SK-N-SH (cell line): ENCODE measurements around the gene CIB4. TPM values are rescaled to one million over a fixed set of nuclear protein-coding genes. Genes with fewer than 3 reads are reported as not detected.

Experiments
- CTCF ChIA-PET: fragments of 300-600, 350-600 bp; formaldehyde crosslinking; extraction: SDS; loops from one replicate; lab custom pipeline; 2021; lab: Yijun Ruan, JAX
- POLR2A ChIA-PET: fragments of 350-600 bp; sonication (Branson Sonifier 250); formaldehyde crosslinking; extraction: SDS; loops from one replicate; lab custom pipeline; 2020; ENCODE audit warnings: antibody characterized with exemption, inconsistent platforms; lab: Yijun Ruan, JAX
- DNase-seq: peaks from one replicate; pipeline ENCODE4 v3.0.0; 2012
- H2AFZ ChIP-seq: fragments of 200-600 bp; sonication (generic); 2 replicates; pipeline ENCODE4 v1.8.1; 2016; ENCODE audit warnings: antibody characterized with exemption, mild to moderate bottlenecking, low read depth
- H3F3A ChIP-seq: fragments of 200-600 bp; sonication (generic); replicated peaks from 2 replicates; pipeline ENCODE3; 2016; ENCODE audit warnings: antibody characterized with exemption, mild to moderate bottlenecking; ENCODE audit not compliant: insufficient read depth
- H3K27ac ChIP-seq, 2 experiments: fragments of 200-500 bp in 1 of 2; fragments of 200-600 bp in 1 of 2; sonication (Bioruptor generic) in 1 of 2; sonication (generic), shearing (Covaris generic) in 1 of 2; 2 replicates each; pipeline versions ENCODE4 v1.5.1 to v1.6.1; 2014 to 2016; ENCODE audit warnings: low read depth in 2 of 2, inconsistent platforms in 1 of 2, low read length in 1 of 2, mild to moderate bottlenecking in 1 of 2, mixed read lengths in 1 of 2
- H3K27me3 ChIP-seq: fragments of 200-600 bp; sonication (generic), shearing (Covaris generic); 2 replicates; pipeline ENCODE4 v1.6.1; 2016; ENCODE audit warnings: mixed run types; ENCODE audit not compliant: insufficient read depth
- H3K36me3 ChIP-seq, 2 experiments: fragments of 200-500 bp in 1 of 2; fragments of 200-600 bp in 1 of 2; sonication (Bioruptor generic) in 1 of 2; sonication (generic) in 1 of 2; replicated peaks in 1 of 2; 2 replicates each; pipeline versions ENCODE3 to v1.5.1; 2014 to 2016; ENCODE audit warnings: low read length in 1 of 2, mild to moderate bottlenecking in 1 of 2; ENCODE audit not compliant: insufficient read depth in 2 of 2, control insufficient read depth in 1 of 2
- H3K4me1 ChIP-seq, 2 experiments: fragments of 200-500 bp in 1 of 2; fragments of 200-600 bp in 1 of 2; sonication (Bioruptor generic) in 1 of 2; sonication (generic), shearing (Covaris generic) in 1 of 2; 2 replicates each; pipeline versions ENCODE4 v1.5.1 to v1.6.1; 2014 to 2016; ENCODE audit warnings: low read depth in 1 of 2, low read length in 1 of 2, mixed run types in 1 of 2; ENCODE audit not compliant: insufficient read depth in 2 of 2, control insufficient read depth in 1 of 2
- H3K4me2 ChIP-seq: fragments of 200-600 bp; sonication (generic), shearing (Covaris generic); 2 replicates; pipeline ENCODE4 v1.6.1; 2017; ENCODE audit warnings: mixed run types
- H3K4me3 ChIP-seq, 2 experiments: fragments of 200-500 bp in 1 of 2; fragments of 200-600 bp in 1 of 2; sonication (Bioruptor generic) in 1 of 2; sonication (generic), shearing (Covaris generic) in 1 of 2; 2 replicates each; pipeline versions ENCODE4 v1.5.1 to v1.8.1; 2014 to 2016; ENCODE audit warnings: low read depth in 2 of 2, inconsistent platforms in 1 of 2, low read length in 1 of 2, mild to moderate bottlenecking in 1 of 2, mixed read lengths in 1 of 2, moderate library complexity in 1 of 2
- H3K79me2 ChIP-seq: fragments of 200-600 bp; sonication (generic); 2 replicates; pipeline ENCODE4 v1.8.1; 2017; ENCODE audit warnings: mild to moderate bottlenecking; ENCODE audit not compliant: insufficient read depth
- H3K9ac ChIP-seq: fragments of 200-600 bp; sonication (generic); 2 replicates; pipeline ENCODE4 v1.6.1; 2017; ENCODE audit warnings: mixed run types
- H3K9me2 ChIP-seq: fragments of 200-600 bp; sonication (generic); 2 replicates; pipeline ENCODE4 v1.6.1; 2017; ENCODE audit warnings: mixed run types
- H3K9me3 ChIP-seq: fragments of 200-600 bp; sonication (generic); 2 replicates; pipeline ENCODE4 v1.6.1; 2017; ENCODE audit warnings: mixed run types, mild to moderate bottlenecking, moderate library complexity
- H4K20me1 ChIP-seq: fragments of 200-600 bp; sonication (generic); 2 replicates; pipeline ENCODE4 v1.6.1; 2017; ENCODE audit warnings: mild to moderate bottlenecking, mixed run types; ENCODE audit not compliant: insufficient read depth
- CHD2 ChIP-seq: fragments of 150-350 bp; IDR thresholded peaks from 2 replicates; pipeline ENCODE4 v1.6.1; 2018; ENCODE audit warnings: low read length; ENCODE audit not compliant: partially characterized antibody
- ELF1 ChIP-seq: IDR thresholded peaks from 2 replicates; pipeline ENCODE4 v1.4.0; 2012
- EP300 ChIP-seq, 2 experiments: IDR thresholded peaks; 2 replicates each; pipeline versions ENCODE4 v1.4.0 to v1.6.1; 2012; ENCODE audit warnings: borderline replicate concordance in 1 of 2, low read depth in 1 of 2, low read length in 1 of 2
- EZH2phosphoT487 ChIP-seq: fragments of 200-600 bp; sonication (generic); IDR thresholded peaks from 2 replicates; pipeline ENCODE4 v1.6.1; 2017; ENCODE audit warnings: low read depth, mixed run types, mild to moderate bottlenecking, antibody characterized with exemption, moderate library complexity, borderline replicate concordance
- FOSL2 ChIP-seq: IDR thresholded peaks from 2 replicates; pipeline ENCODE4 v1.4.0; 2012; ENCODE audit warnings: low read depth, mild to moderate bottlenecking, moderate library complexity, borderline replicate concordance
- FOXM1 ChIP-seq: IDR thresholded peaks from 2 replicates; pipeline ENCODE4 v1.4.0; 2012; ENCODE audit warnings: low read depth, mild to moderate bottlenecking
- GABPA ChIP-seq: IDR thresholded peaks from 2 replicates; pipeline ENCODE4 v1.4.0; 2012; ENCODE audit warnings: low read depth, mild to moderate bottlenecking
- GATA2 ChIP-seq: sonication (generic); formaldehyde crosslinking; IDR thresholded peaks from 2 replicates; pipeline ENCODE4 v1.5.0; 2020; ENCODE audit warnings: mild to moderate bottlenecking, missing genetic modification reagents
- MAX ChIP-seq: IDR thresholded peaks from 2 replicates; pipeline ENCODE4 v1.4.0; 2012; ENCODE audit warnings: low read depth
- PBX3 ChIP-seq: IDR thresholded peaks from 2 replicates; pipeline ENCODE4; 2012
- POLR2AphosphoS5 ChIP-seq: IDR thresholded peaks from 2 replicates; pipeline ENCODE4 v1.6.1; 2012; ENCODE audit warnings: low read depth, low read length
- RCOR1 ChIP-seq: fragments of 150-350 bp; IDR thresholded peaks from 2 replicates; pipeline ENCODE4 v1.6.1; 2017; ENCODE audit warnings: antibody characterized with exemption, low read length
- RFX5 ChIP-seq: IDR thresholded peaks from 2 replicates; pipeline ENCODE4 v1.6.1; 2012; ENCODE audit warnings: mild to moderate bottlenecking, improper control_type of control experiment, low read length
- SIN3A ChIP-seq: IDR thresholded peaks from 2 replicates; pipeline ENCODE4 v1.6.1; 2012; ENCODE audit warnings: low read depth, mild to moderate bottlenecking, low read length, moderate library complexity, borderline replicate concordance
- TAF1 ChIP-seq: IDR thresholded peaks from 2 replicates; pipeline ENCODE4 v1.6.1; 2012; ENCODE audit warnings: low read depth, mild to moderate bottlenecking, low read length, moderate library complexity, borderline replicate concordance
- TEAD4 ChIP-seq: IDR thresholded peaks from 2 replicates; pipeline ENCODE4 v1.4.0; 2012; ENCODE audit warnings: mild to moderate bottlenecking, borderline replicate concordance; ENCODE audit not compliant: insufficient read depth
- ZBTB33 ChIP-seq: IDR thresholded peaks from 2 replicates; pipeline ENCODE4 v1.4.0; 2012; ENCODE audit warnings: low read depth, borderline replicate concordance
- WGBS: methylation state at CpG from one replicate; pipeline ENCODE4 v1.1.6; 2017; ENCODE audit warnings: low lambda C conversion rate; 5-methylcytosine and 5-hydroxymethylcytosine counted together
- polyA plus RNA-seq, 3 experiments: library from polyadenylated mRNA; depleted of rRNA; stranded (reverse); fragments of >200 nt; gene quantifications; 2 replicates each; pipeline ENCODE4 v1.2.3, GENCODE V29; 2012

CIB4 gene
- polyA plus RNA-seq, 1 of the 3 experiments (the other 2 are of a cell fraction): not detected

- H3K79me2 ChIP-seq: no peaks in the 10 kb centered on the region
- TF ChIP-seq TEAD4 (no peak), FOSL2 (no peak), TAF1 (no peak), GABPA (no peak)
- TF ChIP-seq, all 33 proteins: peak for 0
- no peaks in the 10 kb centered on the region for H4K20me1 ChIP-seq
- no peak overlapping the region; the same call in 1 of the 2 replicates for H2AFZ ChIP-seq
- ChIA-PET CTCF (interaction anchor here (1.0 to 11.9 kb wide), 5 partner anchors 7 to 147 kb away, joined by 3 to 150 read pairs (median 50); no protein-coding TSS in a partner anchor), POLR2A (interaction anchor here (0.5 to 1.3 kb wide), 2 partner anchors 142 to 664 kb away, joined by 3 to 4 read pairs; no protein-coding TSS in a partner anchor)
- peaks cover 30% of the 10 kb centered on the region; the same call in 1 of the 2 replicates for H3K27me3 ChIP-seq
- no peaks in the 10 kb centered on the region for H3K9me2 ChIP-seq
- WGBS: 44% methylated on average over 10 of the region's 13 CpGs
- no peaks in the 10 kb centered on the region for H3K9me3 ChIP-seq
- no peak overlapping the region for H3K4me2 ChIP-seq
- H3K4me3 ChIP-seq: no peak overlapping the region
- H3K36me3 ChIP-seq: no peaks in the 10 kb centered on the region
- no peak overlapping the region for H3K27ac ChIP-seq
- no peak overlapping the region for H3K9ac ChIP-seq
- H3F3A ChIP-seq: no peaks in the 10 kb centered on the region
- DNase-seq: no peak
- H3K4me1 ChIP-seq: no peaks in the 10 kb centered on the region
Measured at GRCh38 chr2:26598336-26598995, 42.7 kb downstream of the CIB4 start.

- no peak for DNase-seq
- Histone ChIP-seq H3K4me1 (no peaks in the 10 kb centered on the region), H3K27me3 (peaks cover 39% of the 10 kb centered on the region), H4K20me1 (no peaks in the 10 kb centered on the region), H3K4me3 (no peak overlapping the region)
- CTCF ChIA-PET: interaction anchor here (1.0 to 11.9 kb wide), 4 partner anchors 8 to 152 kb away, joined by 4 to 150 read pairs (median 63); no protein-coding TSS in a partner anchor
- no peak for TF ChIP-seq RFX5
- TF ChIP-seq EZH2phosphoT487: no peak
- TF ChIP-seq GABPA: no peak
- TF ChIP-seq ELF1: no peak
- no peak for TF ChIP-seq FOXM1
- TF ChIP-seq SIN3A: no peak
- TF ChIP-seq, all 33 proteins: peak for 0
- Histone ChIP-seq H2AFZ (no peak overlapping the region), H3K4me2 (no peak overlapping the region), H3K27ac (no peak overlapping the region), H3K79me2 (no peaks in the 10 kb centered on the region), H3F3A (no peaks in the 10 kb centered on the region), H3K36me3 (no peaks in the 10 kb centered on the region), H3K9ac (no peak overlapping the region), H3K9me2 (no peaks in the 10 kb centered on the region), H3K9me3 (no peaks in the 10 kb centered on the region)
- POLR2A ChIA-PET: no interaction called here
- 54% methylated on average over 2 of the region's 2 CpGs for WGBS
Measured at GRCh38 chr2:26597197-26597596, 44.0 kb downstream of the CIB4 start.

GRCh38 chr2:26595146-26595545 is 46.0 kb downstream of the CIB4 start:
- Histone ChIP-seq H3K79me2 (no peaks in the 10 kb centered on the region), H3F3A (no peaks in the 10 kb centered on the region), H3K27ac (no peak overlapping the region), H3K9ac (no peak overlapping the region), H3K4me2 (no peak overlapping the region), H3K4me3 (no peak overlapping the region), H2AFZ (no peak overlapping the region), H3K4me1 (no peaks in the 10 kb centered on the region; a peak in 1 of 4 replicates), H3K9me3 (no peaks in the 10 kb centered on the region), H3K36me3 (no peaks in the 10 kb centered on the region), H3K27me3 (peaks cover 60% of the 10 kb centered on the region), H3K9me2 (no peaks in the 10 kb centered on the region), H4K20me1 (no peaks in the 10 kb centered on the region)
- POLR2A ChIA-PET: no interaction called here
- CTCF ChIA-PET: interaction anchor here (5.0 to 11.9 kb wide), 3 partner anchors 10 to 150 kb away, joined by 50 to 150 read pairs (median 76); no protein-coding TSS in a partner anchor
- no peak for DNase-seq
- 48% methylated on average over 7 of the region's 7 CpGs for WGBS
- TF ChIP-seq RCOR1 (no peak), MAX (no peak), PBX3 (no peak), CHD2 (no peak), TEAD4 (no peak), GATA2 (CRISPR knock-in tag) (no peak), ELF1 (no peak), GABPA (no peak), POLR2AphosphoS5 (no peak), EP300 (IDR thresholded peaks at IDR 0.05; ENCODE audit: borderline replicate concordance in 1 of 2, low read depth in 1 of 2, low read length in 1 of 2) (no peak), RFX5 (no peak), ZBTB33 (no peak)
